Measurements from ENCODE around the gene PSMC4.

- TF ChIP-seq CTCF (IDR thresholded peaks at IDR 0.05) (no peak), POLR2A (IDR thresholded peaks at IDR 0.05) (no peak)
Observed at GRCh38 chr19:39998501-39998900, 27.5 kb downstream of the PSMC4 start.
